ENCODE measurements around the gene ALKBH1. TPM values are rescaled to one million over a fixed set of nuclear protein-coding genes. Genes with fewer than 3 reads are reported as not detected.

The ALKBH1 gene
- total and polyA plus RNA-seq, 9 of the 15 experiments (the other 6 are each of a cell fraction or from before 2014, with no cell fraction given) = 5.3 to 19.4 (median 10.7) TPM

DNA sequence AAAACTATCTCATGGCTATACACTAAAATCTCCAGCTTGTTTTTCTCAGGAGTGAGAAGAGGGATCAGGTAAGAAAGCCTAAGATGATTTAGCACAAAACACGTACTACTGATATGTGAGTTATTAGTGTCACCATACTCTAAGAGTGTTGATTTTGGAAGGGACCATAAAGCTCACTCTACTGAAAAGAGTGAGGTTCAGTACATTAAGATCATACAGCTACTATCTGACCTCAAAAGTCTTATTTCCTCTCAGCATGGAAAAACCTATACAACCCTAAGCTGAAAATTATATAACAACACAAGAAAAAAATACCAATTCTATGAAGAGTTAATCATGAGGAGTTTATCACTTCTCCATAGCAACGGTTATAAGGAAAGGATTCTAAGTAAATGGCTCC is 33.6 kb upstream of the ALKBH1 start:
- in situ Hi-C loops (cut with MboI) = no loop called here
- POLR2A ChIA-PET = interaction anchor here (1.1 to 2.3 kb wide), 2 partner anchors 19 to 20 kb away, joined by 3 to 8 read pairs; partner anchors contain the start of gene SNW1
- no peaks in the 10 kb centered on the region for H3K9me1 ChIP-seq (ENCODE audit: control insufficient read depth, insufficient read depth, low read length)
- H3K4me2 ChIP-seq (ENCODE audit: insufficient read depth, low read length) = no peak overlapping the region
- no peaks in the 10 kb centered on the region for H4K20me1 ChIP-seq (replicated peaks; ENCODE audit: control insufficient read depth, insufficient read depth, low read length)
- H3K9me3 ChIP-seq (replicated peaks; ENCODE audit: control insufficient read depth, insufficient read depth, low read depth, low read length) = no peaks in the 10 kb centered on the region
- no peak overlapping the region for H3K9ac ChIP-seq (ENCODE audit: insufficient read depth in 1 of 2, low read depth in 2 of 2, low read length in 2 of 2)
- FAIRE-seq (no peak), ATAC-seq (no peak), DNase-seq (ENCODE audit: extremely low read depth in 1 of 4, low spot score in 3 of 4) (no peak)
- CTCF ChIA-PET (ENCODE audit: low intra/inter-chr PET ratio) = no interaction called here
- H3K4me3 ChIP-seq = no peak overlapping the region
- WGBS (ENCODE audit: insufficient coverage, low coverage, missing lambda C conversion rate) = 65% methylated on average over 2 of the region's 2 CpGs
- H3K79me2 ChIP-seq (ENCODE audit: control insufficient read depth, insufficient read depth, low read length) = peaks cover 10% of the 10 kb centered on the region; the same call in 2 of the 3 replicates
- no peaks in the 10 kb centered on the region for H3K27me3 ChIP-seq (ENCODE audit: control insufficient read depth in 2 of 2, insufficient read depth in 2 of 2, low read length in 2 of 2)
- no peak overlapping the region for H2AFZ ChIP-seq (ENCODE audit: low read depth, low read length)
- no TSS peak for BruUV-seq (replicated peaks)
- peaks cover 72% of the 10 kb centered on the region for H3K36me3 ChIP-seq (ENCODE audit: control insufficient read depth, insufficient read depth, low read length)
- intact Hi-C loops (cut with micrococcal nuclease) = no loop called here
- no peaks in the 10 kb centered on the region for H3K4me1 ChIP-seq (replicated peaks in 1 of 2; ENCODE audit: control insufficient read depth in 2 of 2, insufficient read depth in 2 of 2, low read length in 2 of 2)
- TF ChIP-seq RBM22 (IDR thresholded peaks at IDR 0.05; ENCODE audit: low read depth, low read length, poor library complexity, severe bottlenecking) = no peak
- no peak for TF ChIP-seq ZNF445 (CRISPR knock-in tag; IDR thresholded peaks at IDR 0.05; ENCODE audit: low read depth)
- no peak for TF ChIP-seq ZNF507 (tag; conservative IDR thresholded peaks at IDR 0.05)
- TF ChIP-seq, protein P1, sequence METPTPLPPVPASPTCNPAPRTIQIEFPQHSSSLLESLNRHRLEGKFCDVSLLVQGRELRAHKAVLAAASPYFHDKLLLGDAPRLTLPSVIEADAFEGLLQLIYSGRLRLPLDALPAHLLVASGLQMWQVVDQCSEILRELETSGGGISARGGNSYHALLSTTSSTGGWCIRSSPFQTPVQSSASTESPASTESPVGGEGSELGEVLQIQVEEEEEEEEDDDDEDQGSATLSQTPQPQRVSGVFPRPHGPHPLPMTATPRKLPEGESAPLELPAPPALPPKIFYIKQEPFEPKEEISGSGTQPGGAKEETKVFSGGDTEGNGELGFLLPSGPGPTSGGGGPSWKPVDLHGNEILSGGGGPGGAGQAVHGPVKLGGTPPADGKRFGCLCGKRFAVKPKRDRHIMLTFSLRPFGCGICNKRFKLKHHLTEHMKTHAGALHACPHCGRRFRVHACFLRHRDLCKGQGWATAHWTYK (CRISPR knock-in tag; IDR thresholded peaks at IDR 0.05) = no peak
- TF ChIP-seq, protein P2, sequence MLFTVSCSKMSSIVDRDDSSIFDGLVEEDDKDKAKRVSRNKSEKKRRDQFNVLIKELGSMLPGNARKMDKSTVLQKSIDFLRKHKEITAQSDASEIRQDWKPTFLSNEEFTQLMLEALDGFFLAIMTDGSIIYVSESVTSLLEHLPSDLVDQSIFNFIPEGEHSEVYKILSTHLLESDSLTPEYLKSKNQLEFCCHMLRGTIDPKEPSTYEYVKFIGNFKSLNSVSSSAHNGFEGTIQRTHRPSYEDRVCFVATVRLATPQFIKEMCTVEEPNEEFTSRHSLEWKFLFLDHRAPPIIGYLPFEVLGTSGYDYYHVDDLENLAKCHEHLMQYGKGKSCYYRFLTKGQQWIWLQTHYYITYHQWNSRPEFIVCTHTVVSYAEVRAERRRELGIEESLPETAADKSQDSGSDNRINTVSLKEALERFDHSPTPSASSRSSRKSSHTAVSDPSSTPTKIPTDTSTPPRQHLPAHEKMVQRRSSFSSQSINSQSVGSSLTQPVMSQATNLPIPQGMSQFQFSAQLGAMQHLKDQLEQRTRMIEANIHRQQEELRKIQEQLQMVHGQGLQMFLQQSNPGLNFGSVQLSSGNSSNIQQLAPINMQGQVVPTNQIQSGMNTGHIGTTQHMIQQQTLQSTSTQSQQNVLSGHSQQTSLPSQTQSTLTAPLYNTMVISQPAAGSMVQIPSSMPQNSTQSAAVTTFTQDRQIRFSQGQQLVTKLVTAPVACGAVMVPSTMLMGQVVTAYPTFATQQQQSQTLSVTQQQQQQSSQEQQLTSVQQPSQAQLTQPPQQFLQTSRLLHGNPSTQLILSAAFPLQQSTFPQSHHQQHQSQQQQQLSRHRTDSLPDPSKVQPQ (CRISPR knock-in tag; IDR thresholded peaks at IDR 0.05; ENCODE audit: borderline replicate concordance) = no peak
- TF ChIP-seq ZNF589 (CRISPR knock-in tag; IDR thresholded peaks at IDR 0.05; ENCODE audit: low read depth) = no peak
- TF ChIP-seq E2F3 (CRISPR knock-in tag; IDR thresholded peaks at IDR 0.05) = no peak
- TF ChIP-seq, protein P3, sequence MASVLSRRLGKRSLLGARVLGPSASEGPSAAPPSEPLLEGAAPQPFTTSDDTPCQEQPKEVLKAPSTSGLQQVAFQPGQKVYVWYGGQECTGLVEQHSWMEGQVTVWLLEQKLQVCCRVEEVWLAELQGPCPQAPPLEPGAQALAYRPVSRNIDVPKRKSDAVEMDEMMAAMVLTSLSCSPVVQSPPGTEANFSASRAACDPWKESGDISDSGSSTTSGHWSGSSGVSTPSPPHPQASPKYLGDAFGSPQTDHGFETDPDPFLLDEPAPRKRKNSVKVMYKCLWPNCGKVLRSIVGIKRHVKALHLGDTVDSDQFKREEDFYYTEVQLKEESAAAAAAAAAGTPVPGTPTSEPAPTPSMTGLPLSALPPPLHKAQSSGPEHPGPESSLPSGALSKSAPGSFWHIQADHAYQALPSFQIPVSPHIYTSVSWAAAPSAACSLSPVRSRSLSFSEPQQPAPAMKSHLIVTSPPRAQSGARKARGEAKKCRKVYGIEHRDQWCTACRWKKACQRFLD (CRISPR knock-in tag; IDR thresholded peaks at IDR 0.05) = no peak
- TF ChIP-seq, protein P4, sequence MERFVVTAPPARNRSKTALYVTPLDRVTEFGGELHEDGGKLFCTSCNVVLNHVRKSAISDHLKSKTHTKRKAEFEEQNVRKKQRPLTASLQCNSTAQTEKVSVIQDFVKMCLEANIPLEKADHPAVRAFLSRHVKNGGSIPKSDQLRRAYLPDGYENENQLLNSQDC (CRISPR knock-in tag; IDR thresholded peaks at IDR 0.05) = no peak
- TF ChIP-seq NFXL1 (CRISPR knock-in tag; IDR thresholded peaks at IDR 0.05) = no peak
- H3K27ac ChIP-seq (ENCODE audit: extremely low read depth, low read depth, low read length) = no peak overlapping the region

Measured in K562 (cell line).